SK-N-SH treated with all-trans-retinoic acid at 6 μM for 48 hours (cell line): Measurements from ENCODE around the gene TRIM31.

Experiments
- ATAC-seq: fragments of 200-7000 bp; cut with Tn5 transposase; 3 replicates; pipeline ENCODE4 v1.9.1; 2020; ENCODE audit warnings: mild to moderate bottlenecking, moderate library complexity
- BACH2 ChIP-seq: fragments of 250-450 bp; sonication (Bioruptor Pico); IDR thresholded peaks from 2 replicates; pipeline ENCODE4 v1.9.0; 2021; ENCODE audit warnings: mild to moderate bottlenecking, borderline replicate concordance
- CREB5 ChIP-seq: fragments of 250-450 bp; sonication (Bioruptor Pico); IDR thresholded peaks from 2 replicates; pipeline ENCODE4 v1.5.1; 2020; ENCODE audit warnings: low read depth, mild to moderate bottlenecking, moderate library complexity
- CSDC2 ChIP-seq: fragments of 250-450 bp; sonication (Bioruptor Pico); IDR thresholded peaks from 2 replicates; pipeline ENCODE4 v1.5.0; 2020; ENCODE audit warnings: mild to moderate bottlenecking, moderate library complexity
- ESRRG ChIP-seq: fragments of 250-450 bp; sonication (Bioruptor Pico); IDR thresholded peaks from 2 replicates; pipeline ENCODE4 v1.6.1; 2021; ENCODE audit warnings: mild to moderate bottlenecking
- GLIS3 ChIP-seq: fragments of 250-450 bp; sonication (Bioruptor Pico); IDR thresholded peaks from 2 replicates; pipeline ENCODE4 v1.5.0; 2020; ENCODE audit warnings: mild to moderate bottlenecking, moderate library complexity
- ISL1 ChIP-seq: fragments of 250-450 bp; sonication (Bioruptor Pico); IDR thresholded peaks from 2 replicates; pipeline ENCODE4 v2.1.2; 2022; ENCODE audit warnings: mild to moderate bottlenecking, moderate library complexity
- OSR1 ChIP-seq: fragments of 250-450 bp; sonication (Bioruptor Pico); IDR thresholded peaks from 2 replicates; pipeline ENCODE4 v1.8.0; 2022; ENCODE audit warnings: moderate library complexity, mild to moderate bottlenecking, inconsistent platforms
- POU6F1 ChIP-seq: fragments of 250-450 bp; sonication (Bioruptor Pico); IDR thresholded peaks from 2 replicates; pipeline ENCODE4 v1.8.0; 2021; ENCODE audit warnings: low read depth, mild to moderate bottlenecking, moderate library complexity, borderline replicate concordance
- SNAI2 ChIP-seq: fragments of 250-450 bp; sonication (Bioruptor Pico); IDR thresholded peaks from 2 replicates; pipeline ENCODE4 v1.5.0; 2020; ENCODE audit warnings: mild to moderate bottlenecking, moderate library complexity
- TCF4 ChIP-seq: fragments of 250-450 bp; sonication (Bioruptor Pico); IDR thresholded peaks from 2 replicates; pipeline ENCODE4 v1.8.0; 2021; ENCODE audit warnings: mild to moderate bottlenecking, moderate library complexity, borderline replicate concordance
- TOX ChIP-seq: fragments of 250-450 bp; sonication (Bioruptor Pico); IDR thresholded peaks from 2 replicates; pipeline ENCODE4 v1.8.0; 2021; ENCODE audit warnings: mild to moderate bottlenecking, moderate library complexity, borderline replicate concordance
- TSHZ2 ChIP-seq: fragments of 250-450 bp; sonication (Bioruptor Pico); IDR thresholded peaks from 2 replicates; pipeline ENCODE4 v1.5.0; 2020; ENCODE audit warnings: mild to moderate bottlenecking, moderate library complexity
- ZC3H10 ChIP-seq: fragments of 250-450 bp; sonication (Bioruptor Pico); IDR thresholded peaks from 2 replicates; pipeline ENCODE4 v1.5.1; 2021; ENCODE audit warnings: mild to moderate bottlenecking, moderate library complexity
- ZFP3 ChIP-seq: fragments of 250-450 bp; sonication (Bioruptor Pico); IDR thresholded peaks from 2 replicates; pipeline ENCODE4 v1.5.0; 2020; ENCODE audit warnings: mild to moderate bottlenecking, moderate library complexity
- ZFP30 ChIP-seq: fragments of 450-650 bp; formaldehyde crosslinking; IDR thresholded peaks from 2 replicates; pipeline ENCODE4 v1.5.0; 2022; ENCODE audit warnings: mild to moderate bottlenecking, moderate library complexity
- ZNF70 ChIP-seq: fragments of 450-650 bp; formaldehyde crosslinking; IDR thresholded peaks from 2 replicates; pipeline ENCODE4 v1.5.0; 2020; ENCODE audit warnings: mild to moderate bottlenecking, moderate library complexity
- ZNF8 ChIP-seq: fragments of 450-650 bp; formaldehyde crosslinking; IDR thresholded peaks from 2 replicates; pipeline ENCODE4 v1.5.0; 2020; ENCODE audit warnings: mild to moderate bottlenecking, moderate library complexity
- TF ChIP-seq, protein P1 (sequence below): fragments of 250-450 bp; sonication (Bioruptor Pico); IDR thresholded peaks from 2 replicates; pipeline ENCODE4 v1.5.1; 2021; ENCODE audit warnings: mild to moderate bottlenecking, moderate library complexity
- TF ChIP-seq, protein P2 (sequence below): fragments of 250-450 bp; sonication (Bioruptor Pico); IDR thresholded peaks from 2 replicates; pipeline ENCODE4 v1.8.0; 2020; ENCODE audit warnings: mild to moderate bottlenecking, moderate library complexity, borderline replicate concordance

Gene TRIM31

DNA sequence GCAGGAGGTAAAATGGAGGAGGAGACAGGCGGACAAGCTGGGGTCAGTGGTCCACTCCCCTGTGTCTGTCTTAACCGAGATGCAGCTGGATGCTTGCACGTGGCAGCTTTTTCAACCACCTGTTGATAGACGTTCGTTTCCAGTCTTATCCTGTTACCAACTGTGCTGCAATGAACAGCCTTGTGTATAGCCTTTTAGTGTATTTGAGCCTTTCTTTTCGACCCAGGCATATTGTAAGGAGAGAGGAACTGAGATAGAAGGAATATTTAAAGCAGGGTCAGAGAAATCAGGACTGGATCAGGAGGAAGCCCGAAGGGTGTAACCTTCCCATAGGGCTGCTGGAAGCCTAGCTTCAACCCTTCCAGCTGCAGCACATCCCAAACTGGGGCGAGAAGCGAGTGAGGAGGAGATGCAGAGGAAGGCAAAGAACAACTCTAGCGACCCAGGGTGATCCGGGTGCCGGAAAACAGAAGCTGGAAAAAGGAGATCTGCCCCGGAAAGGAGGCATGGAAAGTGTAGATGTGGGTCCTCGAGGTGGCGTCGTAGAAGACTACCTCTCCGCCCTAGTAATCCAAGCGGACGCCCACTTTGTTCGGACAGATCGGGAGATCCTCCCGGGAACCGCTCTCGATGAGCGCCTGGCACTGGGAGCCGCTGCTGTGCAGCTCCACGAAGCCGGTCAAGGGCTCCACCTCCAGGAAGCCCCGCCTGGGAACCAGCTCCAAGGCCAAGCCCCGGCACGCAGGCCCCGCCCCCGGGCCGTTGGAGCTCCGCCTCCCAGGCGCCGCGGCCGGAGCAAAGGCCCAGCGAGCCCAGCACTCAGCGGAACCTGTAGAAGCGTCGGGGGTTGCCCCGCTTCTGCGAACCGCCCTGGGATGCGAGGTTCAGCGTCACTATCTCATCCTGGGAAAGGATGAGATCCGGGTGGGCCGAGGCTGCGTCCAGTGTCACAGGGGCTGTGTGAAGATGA is 11.2 kb downstream of the TRIM31 start:
- ATAC-seq = peak; percentile 96
- TF ChIP-seq GLIS3 (CRISPR knock-in tag) (no peak), CSDC2 (no peak), SNAI2 (CRISPR knock-in tag) (no peak), CREB5 (CRISPR knock-in tag) (no peak), TOX (CRISPR knock-in tag) (no peak), ZNF8 (CRISPR knock-in tag) (no peak), ZC3H10 (no peak), OSR1 (CRISPR knock-in tag) (no peak), ESRRG (CRISPR knock-in tag) (no peak), ISL1 (no peak), ZFP30 (CRISPR knock-in tag) (no peak), ZNF70 (CRISPR knock-in tag) (no peak), ZFP3 (no peak), TCF4 (CRISPR knock-in tag) (no peak), POU6F1 (CRISPR knock-in tag) (no peak)
- TF ChIP-seq, protein P1, sequence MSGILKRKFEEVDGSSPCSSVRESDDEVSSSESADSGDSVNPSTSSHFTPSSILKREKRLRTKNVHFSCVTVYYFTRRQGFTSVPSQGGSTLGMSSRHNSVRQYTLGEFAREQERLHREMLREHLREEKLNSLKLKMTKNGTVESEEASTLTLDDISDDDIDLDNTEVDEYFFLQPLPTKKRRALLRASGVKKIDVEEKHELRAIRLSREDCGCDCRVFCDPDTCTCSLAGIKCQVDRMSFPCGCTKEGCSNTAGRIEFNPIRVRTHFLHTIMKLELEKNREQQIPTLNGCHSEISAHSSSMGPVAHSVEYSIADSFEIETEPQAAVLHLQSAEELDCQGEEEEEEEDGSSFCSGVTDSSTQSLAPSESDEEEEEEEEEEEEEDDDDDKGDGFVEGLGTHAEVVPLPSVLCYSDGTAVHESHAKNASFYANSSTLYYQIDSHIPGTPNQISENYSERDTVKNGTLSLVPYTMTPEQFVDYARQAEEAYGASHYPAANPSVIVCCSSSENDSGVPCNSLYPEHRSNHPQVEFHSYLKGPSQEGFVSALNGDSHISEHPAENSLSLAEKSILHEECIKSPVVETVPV (CRISPR knock-in tag) = no peak
- TF ChIP-seq, protein P2, sequence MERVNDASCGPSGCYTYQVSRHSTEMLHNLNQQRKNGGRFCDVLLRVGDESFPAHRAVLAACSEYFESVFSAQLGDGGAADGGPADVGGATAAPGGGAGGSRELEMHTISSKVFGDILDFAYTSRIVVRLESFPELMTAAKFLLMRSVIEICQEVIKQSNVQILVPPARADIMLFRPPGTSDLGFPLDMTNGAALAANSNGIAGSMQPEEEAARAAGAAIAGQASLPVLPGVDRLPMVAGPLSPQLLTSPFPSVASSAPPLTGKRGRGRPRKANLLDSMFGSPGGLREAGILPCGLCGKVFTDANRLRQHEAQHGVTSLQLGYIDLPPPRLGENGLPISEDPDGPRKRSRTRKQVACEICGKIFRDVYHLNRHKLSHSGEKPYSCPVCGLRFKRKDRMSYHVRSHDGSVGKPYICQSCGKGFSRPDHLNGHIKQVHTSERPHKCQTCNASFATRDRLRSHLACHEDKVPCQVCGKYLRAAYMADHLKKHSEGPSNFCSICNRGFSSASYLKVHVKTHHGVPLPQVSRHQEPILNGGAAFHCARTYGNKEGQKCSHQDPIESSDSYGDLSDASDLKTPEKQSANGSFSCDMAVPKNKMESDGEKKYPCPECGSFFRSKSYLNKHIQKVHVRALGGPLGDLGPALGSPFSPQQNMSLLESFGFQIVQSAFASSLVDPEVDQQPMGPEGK (CRISPR knock-in tag) = no peak

- ATAC-seq = no peak
- TF ChIP-seq BACH2 (no peak), GLIS3 (CRISPR knock-in tag) (no peak), ZFP30 (CRISPR knock-in tag) (no peak), TSHZ2 (CRISPR knock-in tag) (no peak)
- TF ChIP-seq, protein P1 (CRISPR knock-in tag) = no peak
Measured at GRCh38 chr6:30100585-30101443, 12.1 kb downstream of the TRIM31 start.
